AG20443 (cell line): Measurements from ENCODE around the gene SLC23A3.

Experiments used
- DNase-seq: peaks from one replicate; pipeline ENCODE4 v3.0.0; 2012; ENCODE audit warnings: low spot score, mixed read lengths

The SLC23A3 gene

GRCh38 chr2:219140722-219141121, 29.1 kb downstream of the SLC23A3 start:
- DNase-seq, result no peak

DNA sequence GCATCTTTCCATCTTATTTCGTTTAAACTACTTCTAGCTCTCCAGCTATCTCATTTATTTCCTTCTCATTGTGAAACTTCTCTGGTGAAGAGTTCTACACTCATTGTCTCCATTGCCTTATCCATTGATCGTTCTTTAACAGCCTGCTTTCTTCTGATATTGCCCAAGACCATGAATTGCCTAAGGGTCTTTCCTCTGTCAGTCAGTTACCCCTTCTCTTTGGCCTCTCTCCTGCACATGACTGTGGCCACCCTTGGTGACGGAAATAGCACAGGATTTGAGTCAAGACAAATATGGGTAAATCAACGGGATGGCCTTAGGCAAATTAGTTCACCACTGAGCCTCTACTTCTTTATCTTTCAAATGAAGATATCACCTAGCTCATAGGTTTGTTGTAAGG, 35.9 kb downstream of the SLC23A3 start:
- no peak for DNase-seq

GRCh38 chr2:219131744-219132143, 38.1 kb downstream of the SLC23A3 start:
- DNase-seq, result no peak

GRCh38 chr2:219131327-219131726, 38.5 kb downstream of the SLC23A3 start:
- DNase-seq, result no peak

- DNase-seq, result no peak
Observed at GRCh38 chr2:219129589-219129988, 40.2 kb downstream of the SLC23A3 start.

GRCh38 chr2:219128396-219128795, 41.4 kb downstream of the SLC23A3 start:
- DNase-seq, result no peak

DNA sequence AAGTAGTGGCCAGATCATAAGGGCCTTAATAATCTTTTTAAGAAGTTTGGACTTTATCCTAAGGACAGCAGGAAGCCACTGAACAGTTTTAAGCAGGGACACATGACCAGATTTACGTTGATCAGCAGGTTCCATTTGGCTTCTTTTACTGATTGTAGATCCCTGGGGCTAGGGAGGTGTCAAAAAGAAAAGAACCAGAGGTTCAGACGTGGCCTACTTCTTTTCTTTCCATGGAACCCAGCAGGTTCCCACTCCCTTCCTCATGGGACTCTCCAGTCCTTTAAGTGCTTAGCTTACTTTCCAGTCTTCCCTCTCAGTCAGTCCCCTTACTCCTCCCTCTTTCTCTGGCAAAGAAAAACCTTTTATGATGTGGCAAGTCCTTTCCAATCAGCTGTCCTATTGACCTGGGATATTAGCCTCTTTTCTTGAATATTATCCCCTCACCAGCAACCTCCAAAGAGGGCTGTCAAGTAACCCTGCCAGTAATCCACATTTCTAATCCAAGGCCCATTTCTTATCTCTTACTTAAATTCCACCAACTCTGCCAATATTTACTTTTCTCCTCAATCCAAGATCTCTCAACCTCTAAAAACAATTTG, 42.7 kb downstream of the SLC23A3 start:
- DNase-seq, result no peak

GRCh38 chr2:219126555-219126954, 43.3 kb downstream of the SLC23A3 start:
- DNase-seq, result no peak

GRCh38 chr2:219125886-219126270, 44.0 kb downstream of the SLC23A3 start:
- no peak for DNase-seq

DNA sequence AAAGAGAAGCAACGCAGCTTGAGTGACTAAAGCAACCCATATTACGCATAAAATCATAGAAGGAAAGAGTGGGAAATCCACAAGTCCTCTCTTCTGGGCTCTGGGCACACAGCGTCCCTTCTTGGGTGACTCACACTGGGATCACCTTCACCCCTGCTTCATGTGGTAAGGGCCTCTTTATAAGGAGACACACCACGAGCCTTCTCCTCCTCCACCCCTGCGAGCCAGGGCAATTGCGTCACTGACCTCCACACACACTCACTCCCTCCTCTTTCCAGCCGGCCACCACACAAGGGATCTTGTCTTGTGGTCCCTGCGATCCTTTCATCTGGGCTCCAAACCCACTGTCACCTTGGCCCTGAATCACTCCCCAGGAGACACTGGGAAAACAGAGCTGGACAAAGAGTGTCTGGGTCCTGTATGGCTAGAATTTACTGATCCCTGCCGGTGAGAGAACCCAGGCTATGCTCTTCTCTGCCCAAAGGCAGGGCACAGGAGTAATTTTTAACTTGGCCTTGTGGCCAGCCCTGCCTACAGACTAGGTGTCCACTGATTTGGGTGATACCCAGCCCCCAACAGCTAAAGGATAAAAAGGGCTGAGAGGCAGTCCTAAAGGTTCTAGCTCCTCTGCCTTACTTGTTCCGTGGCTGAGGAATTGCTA, 44.5 kb downstream of the SLC23A3 start:
- peak; percentile 83 for DNase-seq

DNA sequence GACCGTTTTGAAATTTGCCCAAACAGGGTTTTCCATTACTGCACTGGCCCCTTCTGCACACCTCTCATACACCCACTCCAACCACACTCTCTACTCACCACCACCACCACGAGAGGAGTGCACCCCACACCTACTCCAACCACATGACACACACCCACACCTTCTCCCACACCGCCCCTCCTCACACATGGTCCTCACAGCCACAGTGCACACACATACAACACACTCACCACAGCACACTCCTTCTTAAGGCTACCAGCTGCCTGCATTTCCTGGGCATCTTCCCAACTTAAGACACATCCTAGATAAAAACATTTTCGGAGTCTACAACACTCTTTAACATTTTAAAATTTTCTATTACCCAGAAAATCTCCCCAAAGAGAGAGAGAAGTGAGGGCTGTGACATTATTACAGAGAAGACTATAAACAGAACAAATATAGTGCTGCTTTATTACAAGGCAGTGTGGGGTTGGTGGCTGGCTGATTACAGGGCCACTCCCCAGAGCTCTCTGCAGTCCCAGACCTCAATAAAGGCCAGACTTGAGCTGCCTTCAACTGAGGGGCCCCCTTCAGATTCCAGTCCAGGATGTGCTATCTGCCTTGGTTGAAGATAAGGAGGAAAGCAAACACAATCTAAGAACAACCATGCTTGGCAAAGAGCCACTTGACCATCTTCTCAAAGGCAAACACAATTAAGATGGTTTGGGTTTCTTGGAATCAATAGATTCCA, 45.3 kb downstream of the SLC23A3 start:
- no peak for DNase-seq

DNA sequence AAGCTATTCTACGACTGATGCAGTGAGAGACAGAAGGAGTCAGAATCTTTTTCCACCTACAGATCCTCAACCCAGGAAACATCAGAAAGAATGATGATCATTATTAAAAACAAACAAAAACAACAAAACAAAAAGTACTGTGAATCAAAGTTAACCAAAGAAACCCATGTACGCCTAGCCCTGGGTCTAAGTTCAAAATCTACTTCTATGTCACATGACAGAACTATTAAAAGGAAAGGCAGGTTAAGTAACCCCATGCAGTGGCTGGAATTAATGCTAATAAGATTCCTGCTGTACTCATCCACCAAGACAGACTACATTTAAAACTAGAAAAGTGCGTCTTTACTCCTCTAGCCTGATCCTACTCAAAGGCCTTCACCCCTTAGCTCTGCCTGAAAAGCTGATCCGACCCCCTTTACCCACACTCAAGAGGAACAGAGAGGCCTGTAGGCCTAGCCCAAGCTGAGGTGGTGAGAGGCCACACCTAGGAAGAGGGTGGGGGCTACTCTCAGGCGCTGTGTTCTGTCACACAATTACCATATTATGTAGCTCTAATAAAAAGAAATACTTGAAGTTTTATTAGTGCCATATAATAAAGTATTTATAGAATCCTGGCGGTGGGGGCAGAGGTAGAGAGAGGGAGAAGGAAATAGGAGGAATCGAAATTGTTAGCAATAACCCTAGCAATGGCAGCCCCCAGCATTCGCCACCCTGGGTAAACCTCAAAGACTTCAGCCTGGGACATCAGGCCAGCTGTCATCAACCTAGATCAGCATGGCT, 46.3 kb downstream of the SLC23A3 start:
- DNase-seq, result no peak

DNA sequence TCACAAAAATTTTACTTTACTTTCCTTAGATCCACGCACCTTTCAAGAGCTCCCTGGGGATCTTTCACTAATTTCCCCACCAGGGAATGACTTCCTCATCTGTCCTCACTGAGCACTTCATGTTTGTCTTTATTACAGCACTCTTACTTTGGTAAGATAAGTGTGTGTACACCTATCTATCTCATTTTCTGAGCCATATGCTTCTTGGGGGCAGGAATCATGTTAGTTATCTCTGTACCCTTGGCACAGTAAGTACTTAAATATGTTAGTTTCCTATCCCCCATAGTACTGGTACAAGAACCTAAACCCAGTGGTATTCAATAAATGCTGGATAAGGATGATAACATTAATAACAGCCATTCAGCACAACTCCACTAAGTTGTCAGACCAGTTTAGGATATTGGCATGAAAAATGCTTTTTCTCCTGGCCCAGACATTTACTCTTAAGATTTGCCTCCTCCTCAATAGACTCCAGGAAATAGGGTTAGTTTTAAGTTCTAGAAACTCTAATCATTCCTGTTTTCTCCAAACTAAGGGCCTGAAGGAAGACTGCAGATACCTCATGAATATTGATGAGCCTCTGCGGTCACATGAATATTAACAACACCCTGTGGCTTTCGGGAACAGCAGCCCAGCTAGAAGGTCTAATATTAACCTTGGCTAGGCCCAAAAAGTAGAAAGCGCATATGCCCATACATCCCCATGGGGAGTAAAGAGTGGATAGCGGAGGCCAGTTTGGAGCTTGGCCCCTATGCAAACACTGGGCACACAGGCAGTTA, 47.4 kb downstream of the SLC23A3 start:
- no peak for DNase-seq

GRCh38 chr2:219120082-219120481, 49.7 kb downstream of the SLC23A3 start:
- no peak for DNase-seq

DNA sequence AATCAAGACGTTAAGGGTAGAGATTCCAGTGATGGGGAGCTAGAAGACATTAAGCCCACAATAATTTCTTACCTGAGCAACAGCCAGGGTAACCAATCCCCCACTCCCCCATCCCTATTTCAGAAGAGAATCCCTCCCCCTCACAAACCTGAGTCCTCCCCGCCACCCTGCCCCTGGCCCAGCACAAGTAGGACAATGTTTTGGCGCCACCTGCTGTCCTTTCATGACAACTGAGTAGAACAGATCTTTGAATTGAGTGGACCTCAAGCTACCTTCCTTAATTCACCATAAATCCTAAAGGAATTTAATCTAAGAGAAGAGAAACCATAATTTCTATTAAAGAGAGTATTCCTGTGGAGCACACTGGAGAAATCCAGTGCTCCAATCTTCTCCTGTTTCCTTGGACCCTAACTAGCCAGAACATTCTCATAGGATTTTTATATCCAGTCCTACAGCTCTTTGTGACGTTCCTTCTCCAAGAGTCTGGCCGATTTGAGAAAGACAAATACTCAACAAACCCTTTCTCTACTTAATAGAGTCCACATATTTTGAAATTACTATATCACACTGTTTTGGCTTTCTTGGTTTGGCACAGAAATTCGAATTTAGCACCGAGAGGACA, 50.3 kb downstream of the SLC23A3 start:
- peak; percentile 69 for DNase-seq

DNA sequence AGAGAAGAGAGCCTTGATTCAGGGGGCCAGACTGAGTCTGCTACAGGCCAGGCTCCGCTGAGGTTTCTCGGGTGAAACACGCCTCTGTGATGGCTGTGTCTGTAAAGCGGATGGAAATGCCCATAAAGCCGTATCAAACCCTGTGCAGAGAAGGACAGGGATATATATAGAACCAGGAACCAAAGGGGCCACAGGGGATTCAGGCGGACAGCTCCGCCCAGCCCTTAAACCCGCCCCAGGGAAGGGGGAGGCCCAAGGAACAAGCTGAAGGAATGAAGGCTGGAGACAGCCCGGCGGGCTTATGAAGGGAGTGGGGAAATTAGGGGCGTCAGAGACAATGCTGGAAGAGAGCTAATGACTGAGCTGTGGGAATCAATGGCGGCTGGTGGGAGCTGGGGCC, 51.3 kb downstream of the SLC23A3 start:
- DNase-seq, result no peak

DNA sequence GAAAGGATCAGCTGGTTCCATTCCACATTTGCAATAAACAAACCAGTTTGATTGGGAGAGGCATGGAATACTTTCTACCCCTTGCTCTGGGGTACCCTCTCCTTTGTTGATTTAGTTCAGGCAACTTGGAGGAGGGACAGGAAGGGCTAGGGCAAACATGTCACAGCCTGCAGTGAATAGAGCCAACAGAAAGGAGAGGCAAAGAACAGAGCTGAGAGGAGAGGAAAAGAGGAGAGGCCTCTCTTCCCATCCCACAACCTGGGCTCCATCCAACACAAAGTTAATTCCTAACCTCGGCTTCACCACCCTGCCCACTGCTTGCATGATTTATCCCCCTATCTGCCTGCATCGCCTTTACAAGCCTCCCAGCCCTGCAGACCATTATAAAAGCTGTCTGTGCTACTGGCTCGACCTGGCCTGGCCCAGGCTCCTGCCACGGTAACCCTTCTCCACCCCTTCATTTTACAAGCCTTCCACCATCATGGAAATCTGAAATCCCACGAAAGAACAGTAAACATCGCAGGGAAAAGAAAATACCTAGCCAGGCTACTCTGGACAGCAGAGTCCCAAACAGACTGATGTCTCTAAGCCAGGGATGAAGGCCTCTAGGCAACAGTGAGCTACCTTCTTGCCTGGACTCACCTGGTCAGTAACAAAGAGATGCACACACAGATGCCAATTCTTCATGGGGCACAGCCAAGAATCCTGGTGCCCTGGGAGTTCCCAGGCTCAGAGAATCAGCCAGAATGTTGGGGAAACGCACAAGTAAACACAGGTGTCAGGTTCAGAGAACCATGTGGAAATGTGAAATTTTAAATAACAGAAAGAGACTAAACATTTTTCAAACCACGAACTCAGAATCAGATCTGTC, 52.8 kb downstream of the SLC23A3 start:
- no peak for DNase-seq

DNA sequence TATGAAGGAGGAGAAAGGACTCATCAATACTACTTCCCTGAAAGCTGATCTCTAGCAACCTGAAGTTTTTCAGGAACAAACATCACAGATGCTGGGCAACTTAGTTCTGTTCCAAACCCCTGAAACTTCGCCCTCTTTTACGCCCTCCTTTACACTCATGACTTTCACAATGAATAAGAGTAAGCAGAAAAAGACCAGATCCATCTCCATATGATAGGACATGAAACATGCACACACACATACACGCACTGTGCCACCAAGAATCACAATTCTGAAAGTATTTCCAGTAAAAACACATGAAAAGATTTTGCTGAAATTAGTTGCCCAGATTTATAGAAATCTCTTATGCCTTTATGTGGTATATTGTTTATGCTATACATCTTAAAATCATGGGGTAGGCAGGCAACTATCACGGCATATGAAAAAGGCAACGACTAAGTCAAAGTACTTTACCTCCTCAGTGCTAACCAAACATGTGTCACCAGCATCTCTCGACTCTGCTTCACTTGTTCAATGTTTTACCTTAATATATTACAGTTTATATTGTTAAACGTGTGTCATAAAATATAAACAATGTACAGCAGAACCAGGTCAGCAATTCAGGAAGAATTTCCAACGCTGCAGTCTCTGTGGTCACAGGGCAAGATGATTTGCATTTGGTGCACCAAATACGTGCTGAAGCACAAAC, 57.0 kb downstream of the SLC23A3 start:
- no peak for DNase-seq

- DNase-seq, result no peak
Observed at GRCh38 chr2:219112062-219112406, 57.8 kb downstream of the SLC23A3 start.
